ENCODE data around the gene FIP1L1. TPM values are rescaled to one million over a fixed set of nuclear protein-coding genes. Genes with fewer than 3 reads are reported as not detected.

The FIP1L1 gene
- total and polyA plus RNA-seq, 10 of the 15 experiments (the other 5 are each of a cell fraction or from before 2014, with no cell fraction given), result 28.1 to 110 (median 59.4) TPM

DNA sequence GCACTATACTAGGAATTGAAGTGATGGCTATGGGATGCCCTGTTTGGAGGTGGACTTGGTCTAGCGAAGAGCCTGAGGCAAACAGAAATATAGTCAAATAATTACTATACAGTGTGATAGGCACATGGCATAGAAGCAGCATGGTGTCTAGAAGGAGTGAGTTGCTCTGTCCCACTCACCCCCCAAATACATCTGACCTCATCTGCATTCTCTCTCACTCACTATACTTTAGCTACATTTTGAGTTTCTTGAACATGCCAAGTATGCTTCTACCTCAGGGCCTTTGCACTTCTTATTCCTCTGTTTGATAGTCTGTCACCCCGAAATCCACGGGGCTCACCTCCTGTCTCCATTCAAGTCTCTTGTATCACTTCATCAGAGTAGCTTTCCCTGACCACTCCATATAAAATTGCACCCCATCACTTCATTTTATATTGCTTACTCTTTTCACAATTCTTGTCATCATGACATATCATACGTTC is 2.6 kb upstream of the FIP1L1 start:
- DNase-seq (ENCODE audit: low read depth, low spot score) (no peak), ATAC-seq (no peak), FAIRE-seq (no peak)
- CTCF ChIA-PET, result no interaction called here
- RAD21 ChIA-PET (ENCODE audit: unreplicated experiment), result interaction anchor here (0.9 kb wide), 1 partner anchor 9 kb away, joined by 3 read pairs; no protein-coding TSS in a partner anchor
- SMC1A ChIA-PET (ENCODE audit: uncharacterized antibody, unreplicated experiment), result interaction anchor here (0.8 to 1.9 kb wide), 3 partner anchors 9 to 35 kb away, joined by 3 to 8 read pairs (median 3); partner anchors contain the start of gene SCFD2
- H2AFZ ChIP-seq (ENCODE audit: control insufficient read depth, low read depth, low read length), result no peak overlapping the region
- no peaks in the 10 kb centered on the region for H3K4me1 ChIP-seq (ENCODE audit: control insufficient read depth, insufficient read depth, low read length)
- BruUV-seq (replicated peaks), result no TSS peak
- no peak overlapping the region for H3K9ac ChIP-seq (ENCODE audit: control insufficient read depth, insufficient read depth, low read length)
- WGBS (ENCODE audit: insufficient coverage, insufficient replicate concordance, low lambda C conversion rate, missing lambda C conversion rate), result 57% methylated on average over 4 of the region's 4 CpGs
- TF ChIP-seq NRF1 (conservative IDR thresholded peaks at IDR 0.05; ENCODE audit: low read depth, low read length), result no peak
- TF ChIP-seq HDAC6 (IDR thresholded peaks at IDR 0.05; ENCODE audit: unreplicated experiment), result no peak
- no peak for TF ChIP-seq SMC3 (IDR thresholded peaks at IDR 0.05; ENCODE audit: borderline replicate concordance, low read length)
- TF ChIP-seq MEF2B (IDR thresholded peaks at IDR 0.05; ENCODE audit: partially characterized antibody, poor library complexity, severe bottlenecking), result no peak
- TF ChIP-seq NFXL1 (IDR thresholded peaks at IDR 0.05; ENCODE audit: borderline replicate concordance), result no peak
- TF ChIP-seq, protein P1, sequence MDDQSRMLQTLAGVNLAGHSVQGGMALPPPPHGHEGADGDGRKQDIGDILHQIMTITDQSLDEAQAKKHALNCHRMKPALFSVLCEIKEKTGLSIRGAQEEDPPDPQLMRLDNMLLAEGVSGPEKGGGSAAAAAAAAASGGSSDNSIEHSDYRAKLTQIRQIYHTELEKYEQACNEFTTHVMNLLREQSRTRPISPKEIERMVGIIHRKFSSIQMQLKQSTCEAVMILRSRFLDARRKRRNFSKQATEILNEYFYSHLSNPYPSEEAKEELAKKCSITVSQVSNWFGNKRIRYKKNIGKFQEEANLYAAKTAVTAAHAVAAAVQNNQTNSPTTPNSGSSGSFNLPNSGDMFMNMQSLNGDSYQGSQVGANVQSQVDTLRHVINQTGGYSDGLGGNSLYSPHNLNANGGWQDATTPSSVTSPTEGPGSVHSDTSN (IDR thresholded peaks at IDR 0.05; ENCODE audit: insufficient replicate concordance, low read depth, low read length), result no peak
- TF ChIP-seq RB1 (IDR thresholded peaks at IDR 0.05; ENCODE audit: borderline replicate concordance), result no peak
- no peak for TF ChIP-seq EP300 (IDR thresholded peaks at IDR 0.05; ENCODE audit: borderline replicate concordance in 1 of 2, control insufficient read depth in 1 of 2, low read depth in 2 of 2, low read length in 2 of 2)
- TF ChIP-seq SIX5 (IDR thresholded peaks at IDR 0.05; ENCODE audit: low read depth, low read length, severe bottlenecking), result no peak
- no peak for TF ChIP-seq TCF7 (IDR thresholded peaks at IDR 0.05; ENCODE audit: borderline replicate concordance)
- TF ChIP-seq, protein P2, sequence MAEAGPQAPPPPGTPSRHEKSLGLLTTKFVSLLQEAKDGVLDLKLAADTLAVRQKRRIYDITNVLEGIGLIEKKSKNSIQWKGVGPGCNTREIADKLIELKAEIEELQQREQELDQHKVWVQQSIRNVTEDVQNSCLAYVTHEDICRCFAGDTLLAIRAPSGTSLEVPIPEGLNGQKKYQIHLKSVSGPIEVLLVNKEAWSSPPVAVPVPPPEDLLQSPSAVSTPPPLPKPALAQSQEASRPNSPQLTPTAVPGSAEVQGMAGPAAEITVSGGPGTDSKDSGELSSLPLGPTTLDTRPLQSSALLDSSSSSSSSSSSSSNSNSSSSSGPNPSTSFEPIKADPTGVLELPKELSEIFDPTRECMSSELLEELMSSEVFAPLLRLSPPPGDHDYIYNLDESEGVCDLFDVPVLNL (IDR thresholded peaks at IDR 0.05; ENCODE audit: low read depth, low read length), result no peak
- no peak for TF ChIP-seq POLR2A (IDR thresholded peaks at IDR 0.05; ENCODE audit: low read depth, low read length)
- no peak for TF ChIP-seq JUNB (IDR thresholded peaks at IDR 0.05)
- H3K27me3 ChIP-seq (replicated peaks in 1 of 2; ENCODE audit: control insufficient read depth in 2 of 2, insufficient read depth in 2 of 2, low read length in 1 of 2), result no peaks in the 10 kb centered on the region
- no peak overlapping the region for H3K27ac ChIP-seq (ENCODE audit: control insufficient read depth, insufficient read depth)
- no peak overlapping the region for H3K4me3 ChIP-seq
- no peaks in the 10 kb centered on the region for H3K36me3 ChIP-seq (ENCODE audit: control insufficient read depth in 2 of 2, insufficient read depth in 2 of 2, low read length in 1 of 2)
- in situ Hi-C loops (cut with MboI), result loop anchor here (25.0 kb wide), 1 partner anchor 663 kb away; no protein-coding TSS in a partner anchor
- intact Hi-C loops (cut with micrococcal nuclease; ENCODE audit: unreplicated experiment), result loop anchor here (5.0 kb wide), 1 partner anchor 178 kb away; no protein-coding TSS in a partner anchor
- H4K20me1 ChIP-seq (ENCODE audit: control insufficient read depth, insufficient read depth), result no peaks in the 10 kb centered on the region
- POLR2A ChIA-PET, result interaction anchor here (1.3 kb wide), 1 partner anchor 9 kb away, joined by 3 read pairs; the partner anchor contains the start of gene SCFD2
- H3K4me2 ChIP-seq (ENCODE audit: control insufficient read depth, insufficient read depth), result no peak overlapping the region
- no peaks in the 10 kb centered on the region for H3K9me3 ChIP-seq (replicated peaks; ENCODE audit: control insufficient read depth, insufficient read depth, low read length)
- H3K79me2 ChIP-seq (ENCODE audit: control insufficient read depth, insufficient read depth, low read length), result peaks cover 24% of the 10 kb centered on the region

Measured in GM12878 (cell line).